A673 (cell line): ENCODE measurements around the gene GPC6. TPM values are rescaled to one million over a fixed set of nuclear protein-coding genes. Genes with fewer than 3 reads are reported as not detected.

ENCODE experiments used
- BruUV-seq: library from RNA; stranded (reverse); fragments of 400-500 nt; replicated peaks from 2 replicates; lab custom pipeline; 2021; lab: Mats Ljungman, UMichigan
- CTCF ChIA-PET: fragments of 300-600 bp; sonication (Branson Sonifier 250); formaldehyde crosslinking; loops from one replicate; lab custom pipeline; 2022; ENCODE audit warnings: antibody characterized with exemption; lab: Charles Lee
- POLR2A ChIA-PET: fragments of 300-600 bp; sonication (Branson Sonifier 250); formaldehyde crosslinking; loops from one replicate; lab custom pipeline; 2022; ENCODE audit warnings: antibody characterized with exemption; ENCODE audit not compliant: low non-redundant PET; lab: Charles Lee
- DNase-seq: peaks from one replicate; pipeline ENCODE4 v3.0.0-alpha.2; 2015; ENCODE audit warnings: low spot score
- H3K27ac ChIP-seq: fragments of 200-600 bp; sonication (generic); 2 replicates; pipeline ENCODE4 v1.5.1; 2016; ENCODE audit warnings: mixed run types, low read depth, mild to moderate bottlenecking, mixed read lengths, antibody characterized with exemption, low read length; ENCODE audit not compliant: poor library complexity, severe bottlenecking
- H3K27me3 ChIP-seq: fragments of 200-600 bp; sonication (generic); replicated peaks from 2 replicates; pipeline ENCODE4 v1.6.1; 2017; ENCODE audit warnings: mixed run types, low read depth, mild to moderate bottlenecking, mixed read lengths, antibody characterized with exemption, low read length; ENCODE audit not compliant: insufficient read depth, poor library complexity
- H3K36me3 ChIP-seq: fragments of 200-600 bp; sonication (generic); 2 replicates; pipeline ENCODE4 v1.6.1; 2016; ENCODE audit warnings: mixed run types, mild to moderate bottlenecking, mixed read lengths, antibody characterized with exemption, low read length; ENCODE audit not compliant: insufficient read depth, poor library complexity, severe bottlenecking
- H3K4me1 ChIP-seq: fragments of 200-600 bp; sonication (generic); 2 replicates; pipeline ENCODE4 v1.6.1; 2017; ENCODE audit warnings: mixed run types, mild to moderate bottlenecking, mixed read lengths, antibody characterized with exemption, low read length; ENCODE audit not compliant: insufficient read depth, poor library complexity, severe bottlenecking
- H3K4me3 ChIP-seq: fragments of 200-600 bp; sonication (generic); 2 replicates; pipeline ENCODE4 v1.5.1; 2016; ENCODE audit warnings: low read depth, mixed run types, mild to moderate bottlenecking, mixed read lengths, low read length; ENCODE audit not compliant: poor library complexity, severe bottlenecking
- H3K9me3 ChIP-seq: fragments of 200-600 bp; sonication (generic); 2 replicates; pipeline ENCODE4 v1.6.1; 2016; ENCODE audit warnings: mixed run types, low read depth, mild to moderate bottlenecking, mixed read lengths, antibody characterized with exemption, low read length; ENCODE audit not compliant: poor library complexity, severe bottlenecking
- EZH2 ChIP-seq: fragments of 200-600 bp; sonication (generic); IDR thresholded peaks from 2 replicates; pipeline ENCODE4 v1.6.1; 2017; ENCODE audit warnings: borderline replicate concordance, low read depth, mild to moderate bottlenecking, mixed read lengths, antibody characterized with exemption, low read length; ENCODE audit not compliant: poor library complexity, severe bottlenecking
- intact Hi-C: fragments of 100-400 bp; cut with micrococcal nuclease; formaldehyde crosslinking; loops from one replicate; pipeline ENCODE4 v1.10.0; 2022; ENCODE audit not compliant: unreplicated experiment
- total RNA-seq: library from RNA; stranded (reverse); gene quantifications from 2 replicates; pipeline ENCODE4 v1.2.3, GENCODE V29; 2021
- TF ChIP-seq, protein P1 (sequence below): fragments of 300-800, 200-600 bp; sonication (generic); conservative IDR thresholded peaks from 2 replicates; pipeline ENCODE4 v1.5.1; 2017; ENCODE audit warnings: low read depth, mild to moderate bottlenecking, antibody characterized with exemption, low read length, moderate library complexity, mixed read lengths

The GPC6 gene
- total RNA-seq, 1 experiment from 2014 or later, result 23.3 TPM

DNA sequence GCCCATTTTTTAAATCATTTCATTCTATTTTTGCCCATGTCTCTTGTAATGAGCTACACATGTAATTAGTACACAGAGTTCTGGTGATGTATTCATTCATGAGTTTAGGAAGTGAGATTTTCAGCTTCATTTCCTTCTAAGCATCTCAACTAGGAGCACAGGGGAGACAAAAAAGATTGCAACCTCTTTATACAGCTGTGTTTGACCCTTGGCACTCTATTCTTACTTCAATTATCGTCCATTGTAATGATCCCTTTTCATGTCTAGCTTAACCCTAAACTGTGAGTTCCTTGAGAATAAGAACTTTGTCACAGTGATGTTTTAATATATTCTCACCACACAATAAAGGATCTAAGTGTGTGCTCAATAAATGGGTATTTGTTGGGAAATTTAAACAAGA is 67.1 kb downstream of the GPC6 start:
- CTCF ChIA-PET, result no interaction called here
- H3K27ac ChIP-seq, result no peak overlapping the region

DNA sequence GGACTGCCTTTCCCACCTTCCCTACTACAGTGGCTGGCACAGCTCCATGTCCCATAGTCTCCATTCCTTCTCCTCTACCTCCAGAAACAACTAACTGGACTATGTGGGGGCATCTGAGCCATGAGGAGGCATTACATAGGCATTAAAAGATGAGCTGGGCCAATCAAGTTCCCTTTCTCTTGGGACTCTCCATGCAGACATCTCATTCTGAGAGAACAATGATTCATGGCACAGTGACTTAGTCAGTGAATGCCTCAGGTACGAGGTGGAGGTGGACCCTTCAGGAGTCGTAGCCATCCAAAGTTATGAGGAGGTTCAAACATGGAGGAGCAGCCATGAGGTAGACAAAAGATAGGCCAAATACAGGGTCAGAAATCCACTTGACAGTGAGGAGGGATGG is 70.0 kb downstream of the GPC6 start:
- Histone ChIP-seq H3K36me3 (no peaks in the 10 kb centered on the region), H3K9me3 (no peaks in the 10 kb centered on the region), H3K27me3 (no peaks in the 10 kb centered on the region), H3K27ac (no peak overlapping the region), H3K4me3 (no peak overlapping the region), H3K4me1 (peaks cover 16% of the 10 kb centered on the region)
- DNase-seq, result no peak
- intact Hi-C loops, result no loop called here
- TF ChIP-seq EZH2, result no peak
- TF ChIP-seq, protein P1, sequence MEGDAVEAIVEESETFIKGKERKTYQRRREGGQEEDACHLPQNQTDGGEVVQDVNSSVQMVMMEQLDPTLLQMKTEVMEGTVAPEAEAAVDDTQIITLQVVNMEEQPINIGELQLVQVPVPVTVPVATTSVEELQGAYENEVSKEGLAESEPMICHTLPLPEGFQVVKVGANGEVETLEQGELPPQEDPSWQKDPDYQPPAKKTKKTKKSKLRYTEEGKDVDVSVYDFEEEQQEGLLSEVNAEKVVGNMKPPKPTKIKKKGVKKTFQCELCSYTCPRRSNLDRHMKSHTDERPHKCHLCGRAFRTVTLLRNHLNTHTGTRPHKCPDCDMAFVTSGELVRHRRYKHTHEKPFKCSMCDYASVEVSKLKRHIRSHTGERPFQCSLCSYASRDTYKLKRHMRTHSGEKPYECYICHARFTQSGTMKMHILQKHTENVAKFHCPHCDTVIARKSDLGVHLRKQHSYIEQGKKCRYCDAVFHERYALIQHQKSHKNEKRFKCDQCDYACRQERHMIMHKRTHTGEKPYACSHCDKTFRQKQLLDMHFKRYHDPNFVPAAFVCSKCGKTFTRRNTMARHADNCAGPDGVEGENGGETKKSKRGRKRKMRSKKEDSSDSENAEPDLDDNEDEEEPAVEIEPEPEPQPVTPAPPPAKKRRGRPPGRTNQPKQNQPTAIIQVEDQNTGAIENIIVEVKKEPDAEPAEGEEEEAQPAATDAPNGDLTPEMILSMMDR, result no peak
- ChIA-PET POLR2A (no interaction called here), CTCF (no interaction called here)
- no TSS peak for BruUV-seq

More for the DNA sequence above, 67.1 kb downstream of the GPC6 start:
- H3K4me1 ChIP-seq, result peaks cover 31% of the 10 kb centered on the region
- H3K9me3 ChIP-seq, result no peaks in the 10 kb centered on the region
- TF ChIP-seq, protein P1, result no peak
- no peak for TF ChIP-seq EZH2
- no peak for DNase-seq
- BruUV-seq, result no TSS peak
- no peaks in the 10 kb centered on the region for H3K36me3 ChIP-seq
- intact Hi-C loops, result no loop called here
- no peaks in the 10 kb centered on the region for H3K27me3 ChIP-seq
- H3K4me3 ChIP-seq, result no peak overlapping the region
- POLR2A ChIA-PET, result no interaction called here

DNA sequence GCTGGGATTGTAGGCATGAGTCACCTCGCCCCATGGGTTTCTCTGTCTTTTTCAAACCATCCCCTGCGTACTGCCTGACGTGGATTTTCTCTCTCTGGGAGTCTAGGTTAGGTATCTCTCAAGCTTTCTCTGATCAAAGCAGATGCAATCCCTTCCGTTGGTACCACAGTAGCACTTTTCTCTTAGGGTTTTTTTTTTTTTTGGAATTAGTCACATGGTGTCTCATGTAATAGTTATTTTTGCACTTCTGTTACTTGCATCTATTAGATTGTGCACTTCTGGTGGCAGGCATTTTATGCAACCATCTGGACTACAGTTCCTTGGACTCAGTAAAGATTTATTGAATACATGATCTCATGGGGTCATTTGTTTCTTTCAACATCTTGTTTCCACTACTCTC is 72.1 kb downstream of the GPC6 start:
- H3K4me3 ChIP-seq, result no peak overlapping the region
- no TSS peak for BruUV-seq
- no peaks in the 10 kb centered on the region for H3K36me3 ChIP-seq
- peaks cover 15% of the 10 kb centered on the region for H3K4me1 ChIP-seq
- no peak overlapping the region for H3K27ac ChIP-seq
- ChIA-PET CTCF (no interaction called here), POLR2A (no interaction called here)
- no peaks in the 10 kb centered on the region for H3K9me3 ChIP-seq
- no peak for DNase-seq
- H3K27me3 ChIP-seq, result no peaks in the 10 kb centered on the region
- TF ChIP-seq, protein P1, result no peak
- TF ChIP-seq EZH2, result no peak
- intact Hi-C loops, result no loop called here
